Lower leg skin (tissue), 3 donors: ENCODE data around the gene TNFAIP8.

Experiments
- POLR2A ChIP-seq, 2 donors: fragments of 450-650 bp; IDR thresholded peaks; one replicate each; pipeline ENCODE4 v1.6.1; 2016 to 2017; ENCODE audit warnings: antibody characterized with exemption in 2 of 2, mild to moderate bottlenecking in 1 of 2, moderate library complexity in 1 of 2
- TF ChIP-seq, protein P1 (sequence below), 3 donors: fragments of 450-650 bp; IDR thresholded peaks; one replicate each; pipeline ENCODE4 v1.5.1; 2016; ENCODE audit warnings: antibody characterized with exemption in 3 of 3, mild to moderate bottlenecking in 3 of 3, moderate library complexity in 2 of 3

DNA sequence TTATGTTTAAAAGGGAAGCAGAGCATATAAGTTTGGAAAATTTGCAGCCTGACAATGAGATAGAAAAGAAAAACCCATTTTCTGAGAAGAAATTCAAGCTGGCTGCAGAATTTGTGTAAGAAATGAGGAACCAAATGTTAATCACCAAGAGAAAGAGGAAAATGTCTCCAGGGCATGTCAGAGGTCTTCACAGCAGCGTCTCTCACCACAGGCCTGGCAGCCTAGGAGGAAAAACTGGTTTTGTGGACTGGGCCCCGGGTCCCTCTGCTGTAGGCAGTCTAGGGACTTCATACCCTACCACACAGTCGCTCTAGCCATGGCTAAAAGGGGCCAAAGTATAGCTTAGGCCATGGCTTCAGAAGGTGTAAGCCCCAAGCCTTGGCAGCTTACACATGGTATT, 64.3 kb downstream of the TNFAIP8 start:
- TF ChIP-seq, protein P1, sequence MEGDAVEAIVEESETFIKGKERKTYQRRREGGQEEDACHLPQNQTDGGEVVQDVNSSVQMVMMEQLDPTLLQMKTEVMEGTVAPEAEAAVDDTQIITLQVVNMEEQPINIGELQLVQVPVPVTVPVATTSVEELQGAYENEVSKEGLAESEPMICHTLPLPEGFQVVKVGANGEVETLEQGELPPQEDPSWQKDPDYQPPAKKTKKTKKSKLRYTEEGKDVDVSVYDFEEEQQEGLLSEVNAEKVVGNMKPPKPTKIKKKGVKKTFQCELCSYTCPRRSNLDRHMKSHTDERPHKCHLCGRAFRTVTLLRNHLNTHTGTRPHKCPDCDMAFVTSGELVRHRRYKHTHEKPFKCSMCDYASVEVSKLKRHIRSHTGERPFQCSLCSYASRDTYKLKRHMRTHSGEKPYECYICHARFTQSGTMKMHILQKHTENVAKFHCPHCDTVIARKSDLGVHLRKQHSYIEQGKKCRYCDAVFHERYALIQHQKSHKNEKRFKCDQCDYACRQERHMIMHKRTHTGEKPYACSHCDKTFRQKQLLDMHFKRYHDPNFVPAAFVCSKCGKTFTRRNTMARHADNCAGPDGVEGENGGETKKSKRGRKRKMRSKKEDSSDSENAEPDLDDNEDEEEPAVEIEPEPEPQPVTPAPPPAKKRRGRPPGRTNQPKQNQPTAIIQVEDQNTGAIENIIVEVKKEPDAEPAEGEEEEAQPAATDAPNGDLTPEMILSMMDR (IDR thresholded peaks at IDR 0.05): no peak
- TF ChIP-seq POLR2A (IDR thresholded peaks at IDR 0.05): no peak
